ENCODE measurements around the gene SEC24D.
A peak's percentile ranks its signal among the peaks of the same experiment; 100 is the strongest.

SEC24D gene

DNA sequence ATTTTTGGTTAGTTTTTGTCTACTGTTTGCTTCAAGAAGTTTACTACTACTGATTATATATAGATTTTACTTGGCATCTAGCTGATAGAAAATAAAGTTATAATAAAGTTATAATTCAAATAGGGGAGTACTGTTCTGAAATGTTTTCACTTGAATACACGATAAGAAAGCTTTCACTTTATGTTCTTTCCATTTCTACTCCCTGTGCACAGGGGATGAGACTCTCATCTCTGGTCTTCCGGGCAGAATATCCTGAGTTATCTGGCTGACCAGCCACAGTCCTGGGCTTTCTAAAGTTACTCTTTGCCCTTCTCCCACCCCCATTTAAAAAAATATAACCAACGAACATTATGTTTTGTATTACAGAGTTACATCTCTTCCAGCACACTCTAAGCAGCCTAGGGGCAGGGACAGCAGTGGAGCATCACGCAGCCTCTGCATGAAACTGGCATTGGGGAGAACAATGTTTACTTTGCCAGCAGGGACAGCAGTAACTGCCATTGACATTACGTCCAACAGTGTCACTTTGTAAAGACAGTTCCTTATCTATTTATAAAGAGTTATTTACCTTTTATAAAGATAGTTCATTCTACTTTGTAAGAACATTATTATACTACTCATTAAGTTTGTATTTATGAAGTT, 86.5 kb downstream of the SEC24D start:
- H3K4me1 Mint-ChIP-seq (ENCODE audit: low read depth) = peaks cover 2% of the 10 kb centered on the region
- no peak overlapping the region for H3K4me3 Mint-ChIP-seq
- H3K9me3 Mint-ChIP-seq = no peaks in the 10 kb centered on the region
- peak overlapping the region; percentile 36 for H3K27ac Mint-ChIP-seq
- no peaks in the 10 kb centered on the region for H3K27me3 Mint-ChIP-seq (ENCODE audit: low read depth)
- peaks cover 24% of the 10 kb centered on the region for H3K36me3 Mint-ChIP-seq (ENCODE audit: low read depth)

DNA sequence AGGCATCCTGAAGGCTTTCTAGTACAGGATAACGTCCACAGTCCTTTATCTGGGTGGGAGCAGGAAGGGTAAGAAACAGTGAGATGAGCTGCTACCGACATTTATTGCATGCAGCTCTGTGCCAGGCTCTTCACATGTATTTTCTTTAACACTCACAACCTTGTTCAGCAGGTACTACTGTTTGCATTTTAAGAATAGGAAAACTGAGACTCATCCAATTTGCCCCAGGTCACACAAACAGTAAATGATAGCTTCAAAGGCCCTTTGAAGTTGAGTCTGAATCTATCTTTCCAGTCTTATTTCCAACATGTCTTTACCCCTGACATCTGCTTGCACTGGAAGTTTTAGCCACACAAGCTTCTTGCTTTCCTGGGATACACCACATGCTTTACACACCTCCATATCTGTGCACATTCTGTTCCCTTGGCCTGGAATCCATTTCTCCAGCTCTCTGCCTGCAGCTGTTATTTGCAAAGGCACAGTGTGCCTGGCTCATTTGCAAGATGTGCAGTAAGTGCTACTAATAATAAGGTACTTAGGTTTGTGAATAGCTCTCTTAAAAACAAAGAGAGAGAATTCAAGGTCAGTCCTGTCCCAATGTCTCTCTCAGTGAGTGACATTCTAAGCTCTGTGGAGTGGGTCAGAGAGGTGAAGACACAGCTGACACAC, 89.5 kb downstream of the SEC24D start:
- H3K36me3 Mint-ChIP-seq (ENCODE audit: low read depth) = peaks cover 17% of the 10 kb centered on the region
- H3K27me3 Mint-ChIP-seq (ENCODE audit: low read depth) = no peaks in the 10 kb centered on the region
- H3K27ac Mint-ChIP-seq = no peak overlapping the region
- H3K4me3 Mint-ChIP-seq = no peak overlapping the region
- H3K9me3 Mint-ChIP-seq = no peaks in the 10 kb centered on the region
- H3K4me1 Mint-ChIP-seq (ENCODE audit: low read depth) = peaks cover 2% of the 10 kb centered on the region

DNA sequence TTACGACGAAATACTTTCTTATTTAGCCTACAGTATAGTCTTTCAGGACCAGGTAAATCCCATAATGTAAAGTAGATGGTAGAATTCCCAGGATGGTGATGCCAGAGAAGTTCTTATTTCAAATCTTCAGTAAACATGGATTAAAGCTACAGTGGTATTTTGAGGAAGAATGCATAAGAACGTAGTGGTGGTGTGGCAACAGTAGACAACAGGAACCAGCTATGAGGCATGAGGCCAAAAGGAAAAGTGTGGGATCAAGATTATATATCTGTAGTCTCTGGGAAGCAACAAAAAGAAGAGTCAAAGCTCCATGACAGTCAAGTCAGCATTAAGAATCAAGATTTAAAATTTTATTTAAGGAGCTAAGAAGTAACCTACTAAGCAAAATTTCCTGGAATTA, 90.6 kb downstream of the SEC24D start:
- no peaks in the 10 kb centered on the region for H3K9me3 Mint-ChIP-seq
- H3K4me3 Mint-ChIP-seq = no peak overlapping the region
- H3K27me3 Mint-ChIP-seq (ENCODE audit: low read depth) = no peaks in the 10 kb centered on the region
- H3K36me3 Mint-ChIP-seq (ENCODE audit: low read depth) = peaks cover 20% of the 10 kb centered on the region
- H3K27ac Mint-ChIP-seq = no peak overlapping the region
- peaks cover 2% of the 10 kb centered on the region for H3K4me1 Mint-ChIP-seq (ENCODE audit: low read depth)

DNA sequence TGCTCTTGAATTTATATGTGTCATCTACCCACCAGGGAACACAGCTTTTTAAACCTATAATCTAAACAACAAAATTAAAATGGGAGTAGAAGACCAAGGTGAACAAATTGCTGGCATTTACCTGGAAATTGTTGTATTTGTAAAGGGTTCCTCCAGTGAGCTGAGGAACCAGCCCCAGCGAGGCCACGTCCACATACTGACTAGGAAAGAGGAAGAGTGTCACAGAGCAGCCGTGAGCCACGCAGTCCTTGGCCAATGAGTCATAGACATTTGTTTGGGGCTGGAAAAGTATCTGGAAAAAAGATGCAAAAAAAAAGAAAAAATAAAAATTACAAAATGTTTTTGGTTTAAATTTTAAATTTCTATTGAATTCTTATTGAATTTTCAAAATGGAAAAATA, 92.1 kb downstream of the SEC24D start:
- Mint-ChIP-seq H3K36me3 (ENCODE audit: low read depth) (peaks cover 32% of the 10 kb centered on the region), H3K4me3 (no peak overlapping the region), H3K27ac (no peak overlapping the region), H3K9me3 (no peaks in the 10 kb centered on the region), H3K4me1 (ENCODE audit: low read depth) (peaks cover 2% of the 10 kb centered on the region), H3K27me3 (ENCODE audit: low read depth) (no peaks in the 10 kb centered on the region)

DNA sequence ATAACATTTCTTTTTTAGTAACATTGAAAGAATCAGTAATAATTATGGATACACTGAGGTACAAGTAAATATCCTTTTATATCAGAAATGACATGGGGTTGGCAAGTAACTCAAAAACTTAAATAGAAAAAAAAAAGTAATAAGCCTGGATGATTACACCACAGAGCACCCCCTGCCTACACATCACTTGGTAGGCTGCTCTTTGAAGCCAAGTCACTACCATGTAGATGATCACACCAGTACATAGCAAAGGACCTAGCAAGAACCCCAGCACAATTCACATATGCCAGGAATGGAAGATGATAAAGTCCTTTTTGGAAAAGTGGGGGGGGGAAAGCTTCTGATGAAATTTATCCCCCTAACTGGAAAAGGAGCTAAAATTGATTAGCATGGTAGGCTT, 93.9 kb downstream of the SEC24D start:
- Mint-ChIP-seq H3K27me3 (ENCODE audit: low read depth) (no peaks in the 10 kb centered on the region), H3K9me3 (no peaks in the 10 kb centered on the region), H3K4me3 (no peak overlapping the region), H3K27ac (no peak overlapping the region), H3K36me3 (ENCODE audit: low read depth) (peaks cover 44% of the 10 kb centered on the region), H3K4me1 (ENCODE audit: low read depth) (peaks cover 2% of the 10 kb centered on the region)

DNA sequence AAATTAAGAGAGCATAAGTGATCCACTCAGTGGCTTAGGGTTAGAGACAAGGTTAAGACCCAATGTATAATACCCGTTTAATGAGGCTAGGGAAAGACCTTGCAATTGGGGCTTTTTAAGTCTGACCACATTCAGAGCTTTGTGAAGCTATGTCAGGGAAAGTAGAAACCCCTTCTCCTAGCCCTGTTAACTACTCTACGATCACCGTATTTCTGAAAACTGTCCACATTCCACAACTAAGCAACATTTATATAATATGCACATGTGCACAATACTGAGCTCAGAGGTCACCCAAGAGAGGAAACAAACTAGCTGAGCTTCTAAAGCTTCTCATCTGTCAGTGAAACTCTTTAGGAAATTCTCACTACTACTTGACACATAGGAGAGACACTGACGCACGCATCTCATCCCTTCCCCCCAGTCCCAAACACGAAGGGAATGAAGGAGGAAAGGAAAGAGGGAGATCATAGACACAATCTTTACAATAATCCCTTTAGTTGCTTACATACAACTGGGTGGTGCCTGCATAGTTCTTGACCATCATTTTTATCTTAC, 94.5 kb downstream of the SEC24D start:
- Mint-ChIP-seq H3K9me3 (no peaks in the 10 kb centered on the region), H3K27ac (no peak overlapping the region), H3K27me3 (ENCODE audit: low read depth) (no peaks in the 10 kb centered on the region), H3K36me3 (ENCODE audit: low read depth) (peaks cover 47% of the 10 kb centered on the region), H3K4me1 (ENCODE audit: low read depth) (no peaks in the 10 kb centered on the region), H3K4me3 (no peak overlapping the region)

DNA sequence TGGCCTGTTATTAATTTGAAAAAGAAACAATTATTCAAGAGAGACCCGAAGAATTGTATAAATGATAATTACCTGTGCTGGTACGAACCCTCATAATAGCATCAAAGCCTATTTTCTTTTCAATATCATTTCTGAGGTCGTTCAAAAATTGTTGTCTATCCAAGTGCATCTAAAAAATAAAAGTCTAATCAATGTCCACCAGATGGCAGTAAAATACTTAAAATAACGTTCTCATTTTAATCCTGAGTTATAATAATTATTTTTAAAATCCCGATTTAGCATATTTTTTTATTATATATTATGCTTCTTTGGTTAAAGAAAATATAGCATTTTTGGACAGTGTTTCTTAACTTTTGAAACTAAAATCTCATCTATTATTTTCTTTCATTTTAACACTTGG, 95.1 kb downstream of the SEC24D start:
- Mint-ChIP-seq H3K36me3 (ENCODE audit: low read depth) (peaks cover 47% of the 10 kb centered on the region), H3K9me3 (no peaks in the 10 kb centered on the region), H3K4me3 (no peak overlapping the region), H3K27ac (no peak overlapping the region), H3K27me3 (ENCODE audit: low read depth) (no peaks in the 10 kb centered on the region), H3K4me1 (ENCODE audit: low read depth) (no peaks in the 10 kb centered on the region)

DNA sequence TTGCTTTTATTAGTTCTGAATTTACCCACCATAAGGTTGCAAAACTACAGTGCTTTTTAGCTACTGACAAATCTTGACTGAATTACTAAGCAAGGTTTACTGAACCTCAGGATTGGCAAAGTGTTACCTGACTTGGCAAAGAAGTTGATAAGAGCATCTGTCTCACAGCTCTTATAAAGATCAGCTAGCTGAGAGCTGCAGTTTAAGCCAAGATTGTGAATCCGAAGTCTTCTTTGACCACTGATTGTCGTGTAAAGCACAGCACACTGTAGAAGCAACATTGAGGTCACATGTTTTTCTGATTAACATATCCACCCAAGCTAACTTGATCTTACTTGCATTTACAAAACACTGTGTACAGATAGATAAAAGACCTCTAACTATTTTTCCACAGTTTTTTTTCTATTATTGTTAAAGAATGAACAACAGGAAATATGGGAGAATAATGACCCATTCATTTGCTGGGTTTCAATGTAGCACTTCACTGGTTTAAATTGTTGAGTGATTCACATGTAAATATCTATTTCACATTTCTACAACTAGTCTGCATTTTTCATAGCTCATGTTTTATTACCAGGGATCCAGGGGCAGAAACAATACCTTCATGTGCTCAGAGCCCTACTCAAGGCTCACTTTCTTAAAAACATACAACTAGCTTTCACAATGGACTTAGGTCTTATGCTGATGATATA, 96.8 kb downstream of the SEC24D start:
- Mint-ChIP-seq H3K9me3 (no peaks in the 10 kb centered on the region), H3K27me3 (ENCODE audit: low read depth) (no peaks in the 10 kb centered on the region), H3K36me3 (ENCODE audit: low read depth) (peaks cover 41% of the 10 kb centered on the region), H3K4me1 (ENCODE audit: low read depth) (no peaks in the 10 kb centered on the region), H3K4me3 (no peak overlapping the region), H3K27ac (no peak overlapping the region)

DNA sequence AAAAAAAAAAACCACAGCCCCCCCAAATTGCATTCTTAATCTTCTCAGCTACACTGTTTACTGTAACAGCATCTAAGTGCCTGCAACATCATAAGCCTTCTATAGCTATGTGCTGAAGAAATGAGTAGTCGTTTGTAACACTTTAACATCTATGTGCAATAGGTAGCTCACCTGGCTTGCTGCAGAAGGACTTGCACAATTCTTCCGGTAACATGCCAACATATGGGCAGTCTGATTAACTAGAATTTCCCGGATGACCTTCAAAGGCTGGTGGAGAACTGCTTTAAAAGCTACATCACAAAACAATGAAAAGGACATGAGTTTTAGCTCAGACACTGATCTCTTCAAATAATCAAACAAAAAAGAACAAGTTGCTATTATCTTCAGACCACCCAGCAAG, 97.8 kb downstream of the SEC24D start:
- H3K36me3 Mint-ChIP-seq (ENCODE audit: low read depth) = peaks cover 39% of the 10 kb centered on the region
- no peaks in the 10 kb centered on the region for H3K4me1 Mint-ChIP-seq (ENCODE audit: low read depth)
- H3K9me3 Mint-ChIP-seq = no peaks in the 10 kb centered on the region
- no peak overlapping the region for H3K27ac Mint-ChIP-seq
- H3K4me3 Mint-ChIP-seq = no peak overlapping the region
- H3K27me3 Mint-ChIP-seq (ENCODE audit: low read depth) = no peaks in the 10 kb centered on the region

DNA sequence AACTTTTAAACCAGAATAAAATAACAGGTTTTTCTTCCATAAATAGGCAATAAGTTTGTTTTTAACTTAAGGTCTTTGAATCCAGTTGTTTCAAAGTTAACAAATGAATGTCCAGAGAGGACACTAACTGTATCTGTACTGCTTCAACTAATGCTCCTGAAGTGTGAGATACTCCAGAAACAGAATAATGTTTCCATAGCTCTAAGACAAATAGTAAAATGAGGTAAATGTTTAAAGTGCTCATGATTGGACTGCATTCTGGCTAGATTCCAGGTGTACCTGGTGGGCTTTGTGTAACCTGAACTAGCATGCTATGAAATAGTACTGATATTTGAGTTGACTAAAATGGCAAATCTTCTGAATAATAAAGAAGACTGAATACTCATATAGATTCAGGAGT, 99.0 kb downstream of the SEC24D start:
- Mint-ChIP-seq H3K27me3 (ENCODE audit: low read depth) (no peaks in the 10 kb centered on the region), H3K27ac (no peak overlapping the region), H3K36me3 (ENCODE audit: low read depth) (peaks cover 46% of the 10 kb centered on the region), H3K4me1 (ENCODE audit: low read depth) (no peaks in the 10 kb centered on the region), H3K4me3 (no peak overlapping the region), H3K9me3 (no peaks in the 10 kb centered on the region)

DNA sequence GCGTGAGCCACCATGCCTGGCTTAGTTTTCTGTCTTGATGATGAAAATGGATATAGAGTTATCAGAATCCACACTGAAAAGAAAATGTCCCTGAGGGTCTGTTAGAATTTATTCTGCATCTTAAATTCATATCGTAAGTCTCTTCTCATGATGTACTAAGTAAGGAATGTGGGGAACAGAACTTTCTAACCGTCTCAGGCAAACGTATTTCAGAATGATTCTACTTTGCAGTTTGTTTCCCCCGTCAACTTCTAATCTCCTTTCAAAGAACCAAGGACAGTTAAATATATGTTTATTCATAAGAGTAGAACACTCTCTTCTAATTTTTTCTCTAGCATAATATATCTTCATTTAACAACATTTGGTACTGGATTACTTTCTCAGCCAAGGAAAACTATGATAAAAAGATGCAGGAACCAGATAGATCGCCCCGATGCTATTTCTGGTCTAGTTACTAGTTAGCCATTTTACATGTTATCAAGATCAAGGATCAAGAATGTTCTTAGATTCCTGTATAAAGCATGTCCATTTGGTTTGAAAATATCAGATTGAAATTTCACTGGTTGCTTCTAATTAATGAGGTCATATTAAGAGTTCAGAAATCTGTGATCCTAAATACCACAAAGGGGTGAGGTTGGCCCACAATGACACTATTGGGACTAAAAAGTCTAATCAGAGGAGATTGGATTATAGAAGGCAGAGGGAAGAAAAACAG, 101.3 kb downstream of the SEC24D start:
- no peak overlapping the region for H3K27ac Mint-ChIP-seq

DNA sequence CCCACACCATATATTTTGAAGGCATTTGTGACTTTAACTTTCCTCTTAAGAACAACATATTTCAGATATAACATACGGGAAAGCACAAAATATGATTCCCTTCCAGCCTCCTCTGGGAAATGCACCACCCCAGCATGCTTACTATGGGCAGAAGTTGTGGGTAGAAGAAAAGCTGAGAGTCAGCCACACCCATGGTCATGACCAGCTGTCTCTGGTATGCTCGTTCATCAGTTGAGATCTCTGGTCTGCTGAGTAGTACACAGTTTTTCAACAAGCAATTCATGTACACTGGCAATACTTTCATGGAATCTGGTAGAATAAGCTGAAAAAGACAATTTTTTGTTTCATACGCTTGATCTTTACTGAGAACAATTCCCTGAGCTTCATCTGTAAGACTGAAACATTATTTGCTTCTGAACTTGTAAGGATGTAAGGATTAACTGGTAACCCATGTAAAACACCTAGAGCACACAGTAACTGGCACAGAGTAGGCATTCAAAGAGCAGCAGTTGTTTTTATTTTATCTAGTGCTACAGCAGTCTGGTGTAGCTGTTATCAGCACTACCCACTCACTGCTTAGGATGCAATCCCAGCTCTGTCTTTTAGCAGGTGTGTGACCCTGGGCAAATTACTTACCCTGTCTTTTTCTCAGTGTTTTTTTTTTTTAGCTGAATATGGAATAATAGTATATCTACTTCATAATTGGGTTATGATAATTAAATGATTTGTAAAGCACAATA, 103.2 kb downstream of the SEC24D start:
- Mint-ChIP-seq H3K4me3 (no peak overlapping the region), H3K36me3 (ENCODE audit: low read depth) (peaks cover 36% of the 10 kb centered on the region), H3K4me1 (ENCODE audit: low read depth) (peaks cover 12% of the 10 kb centered on the region), H3K27ac (no peak overlapping the region), H3K9me3 (no peaks in the 10 kb centered on the region), H3K27me3 (ENCODE audit: low read depth) (no peaks in the 10 kb centered on the region)

More for the DNA sequence above, 101.3 kb downstream of the SEC24D start:
- Mint-ChIP-seq H3K36me3 (ENCODE audit: low read depth) (peaks cover 46% of the 10 kb centered on the region), H3K27me3 (ENCODE audit: low read depth) (no peaks in the 10 kb centered on the region), H3K9me3 (no peaks in the 10 kb centered on the region), H3K4me3 (no peak overlapping the region), H3K4me1 (ENCODE audit: low read depth) (peaks cover 9% of the 10 kb centered on the region)

DNA sequence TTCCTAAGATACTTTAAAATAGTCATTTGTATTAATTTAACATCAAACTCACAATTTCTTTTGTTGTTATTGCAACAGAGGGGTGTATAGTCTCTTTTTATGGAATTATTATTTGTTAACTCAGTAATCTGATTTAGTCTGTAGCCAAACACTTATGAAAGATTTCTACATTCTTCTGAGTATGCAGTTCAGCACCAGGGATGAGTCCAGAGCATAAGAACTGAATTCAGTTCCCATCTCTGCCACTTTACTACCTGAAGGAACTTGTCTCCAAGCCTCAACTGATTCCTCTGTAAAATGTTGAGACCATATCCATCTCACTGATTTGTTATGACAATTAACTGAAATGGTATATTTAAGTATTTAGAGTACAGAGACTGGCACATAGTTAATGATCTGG, 105.2 kb downstream of the SEC24D start:
- H3K36me3 Mint-ChIP-seq (ENCODE audit: low read depth) = peaks cover 40% of the 10 kb centered on the region
- H3K27ac Mint-ChIP-seq = no peak overlapping the region
- peaks cover 12% of the 10 kb centered on the region for H3K4me1 Mint-ChIP-seq (ENCODE audit: low read depth)
- no peaks in the 10 kb centered on the region for H3K27me3 Mint-ChIP-seq (ENCODE audit: low read depth)
- H3K9me3 Mint-ChIP-seq = no peaks in the 10 kb centered on the region
- H3K4me3 Mint-ChIP-seq = no peak overlapping the region
